ENCODE data around the gene PCDHB6. TPM values are rescaled to one million over a fixed set of nuclear protein-coding genes. Genes with fewer than 3 reads are reported as not detected.
"Not testable (repeated sequence)": the region's sequence is repeated elsewhere in the genome, so short reads cannot be mapped to it uniquely, and the experiment has no call there.

Gene PCDHB6
- total RNA-seq, 2 experiments from 2014 or later: not detected

DNA sequence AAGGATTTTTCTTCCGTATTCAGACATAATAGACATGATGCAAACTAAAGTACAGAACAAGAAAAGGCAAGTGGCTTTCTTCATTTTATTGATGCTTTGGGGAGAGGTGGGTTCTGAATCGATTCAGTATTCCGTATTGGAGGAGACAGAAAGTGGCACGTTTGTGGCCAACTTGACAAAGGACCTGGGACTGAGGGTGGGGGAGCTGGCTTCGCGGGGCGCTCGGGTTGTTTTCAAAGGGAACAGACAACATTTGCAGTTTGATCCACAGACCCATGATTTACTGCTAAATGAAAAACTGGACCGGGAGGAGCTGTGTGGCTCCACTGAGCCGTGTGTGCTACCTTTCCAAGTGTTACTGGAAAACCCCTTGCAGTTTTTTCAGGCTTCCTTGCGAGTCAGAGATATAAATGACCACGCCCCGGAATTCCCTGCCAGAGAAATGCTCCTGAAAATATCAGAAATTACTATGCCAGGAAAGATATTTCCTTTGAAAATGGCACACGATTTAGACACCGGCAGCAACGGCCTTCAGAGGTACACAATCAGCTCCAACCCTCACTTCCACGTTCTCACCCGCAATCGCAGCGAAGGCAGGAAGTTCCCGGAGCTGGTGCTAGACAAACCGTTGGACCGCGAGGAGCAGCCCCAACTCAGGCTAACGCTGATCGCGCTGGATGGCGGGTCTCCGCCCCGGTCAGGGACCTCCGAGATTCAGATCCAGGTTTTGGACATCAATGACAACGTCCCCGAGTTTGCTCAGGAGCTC lies 551 bp downstream of the PCDHB6 start:
- intact Hi-C loops (cut with DNase I, micrococcal nuclease): no loop called here
- peaks cover 12% of the 10 kb centered on the region for H3K9me3 Mint-ChIP-seq
- H3K36me3 Mint-ChIP-seq (ENCODE audit: low read depth): peaks cover 5% of the 10 kb centered on the region
- Histone ChIP-seq H3K36me3 (ENCODE audit: insufficient read depth, low read length) (no peaks in the 10 kb centered on the region), H3K27ac (ENCODE audit: low read depth in 1 of 2, low read length in 2 of 2) (no peak overlapping the region), H3K9me3 (ENCODE audit: control insufficient read depth in 1 of 2, insufficient read depth in 1 of 2, low read length in 2 of 2) (peaks cover 8 to 31% of the 10 kb centered on the region in 2 experiments), H3K27me3 (ENCODE audit: control insufficient read depth in 1 of 2, insufficient read depth in 2 of 2, low read length in 2 of 2) (peaks cover 11 to 15% of the 10 kb centered on the region in 2 experiments), H3K4me3 (ENCODE audit: low read length) (no peak overlapping the region), H3K4me1 (ENCODE audit: insufficient read depth, low read length) (no peaks in the 10 kb centered on the region)
- H3K4me3 Mint-ChIP-seq: peak overlapping the region; percentile 72
- ATAC-seq (ENCODE audit: poor library complexity): no peak
- peaks cover 5% of the 10 kb centered on the region for H3K4me1 Mint-ChIP-seq (ENCODE audit: low read depth)
- peaks cover 73% of the 10 kb centered on the region for H3K27me3 Mint-ChIP-seq
- H3K27ac Mint-ChIP-seq: no peak overlapping the region
- ChIA-PET POLR2A (no interaction called here), CTCF (interaction anchor here (0.5 kb wide), 1 partner anchor 22 kb away, joined by 3 read pairs; no protein-coding TSS in a partner anchor)
- TF ChIP-seq, protein P1, sequence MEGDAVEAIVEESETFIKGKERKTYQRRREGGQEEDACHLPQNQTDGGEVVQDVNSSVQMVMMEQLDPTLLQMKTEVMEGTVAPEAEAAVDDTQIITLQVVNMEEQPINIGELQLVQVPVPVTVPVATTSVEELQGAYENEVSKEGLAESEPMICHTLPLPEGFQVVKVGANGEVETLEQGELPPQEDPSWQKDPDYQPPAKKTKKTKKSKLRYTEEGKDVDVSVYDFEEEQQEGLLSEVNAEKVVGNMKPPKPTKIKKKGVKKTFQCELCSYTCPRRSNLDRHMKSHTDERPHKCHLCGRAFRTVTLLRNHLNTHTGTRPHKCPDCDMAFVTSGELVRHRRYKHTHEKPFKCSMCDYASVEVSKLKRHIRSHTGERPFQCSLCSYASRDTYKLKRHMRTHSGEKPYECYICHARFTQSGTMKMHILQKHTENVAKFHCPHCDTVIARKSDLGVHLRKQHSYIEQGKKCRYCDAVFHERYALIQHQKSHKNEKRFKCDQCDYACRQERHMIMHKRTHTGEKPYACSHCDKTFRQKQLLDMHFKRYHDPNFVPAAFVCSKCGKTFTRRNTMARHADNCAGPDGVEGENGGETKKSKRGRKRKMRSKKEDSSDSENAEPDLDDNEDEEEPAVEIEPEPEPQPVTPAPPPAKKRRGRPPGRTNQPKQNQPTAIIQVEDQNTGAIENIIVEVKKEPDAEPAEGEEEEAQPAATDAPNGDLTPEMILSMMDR (IDR thresholded peaks at IDR 0.05): no peak
- DNase-seq: no peak

DNA sequence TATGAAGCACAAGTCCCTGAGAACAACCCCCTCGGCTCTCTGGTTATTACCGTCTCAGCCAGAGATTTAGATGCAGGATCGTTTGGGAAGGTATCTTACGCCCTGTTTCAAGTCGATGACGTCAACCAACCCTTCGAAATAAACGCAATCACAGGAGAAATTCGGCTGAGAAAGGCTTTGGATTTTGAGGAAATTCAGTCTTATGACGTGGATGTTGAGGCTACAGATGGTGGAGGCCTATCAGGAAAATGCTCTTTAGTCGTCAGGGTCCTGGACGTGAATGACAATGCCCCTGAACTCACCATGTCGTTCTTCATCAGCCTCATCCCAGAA lies 1.1 kb downstream of the PCDHB6 start:
- CTCF ChIA-PET: no interaction called here
- ATAC-seq (ENCODE audit: poor library complexity) (no peak), DNase-seq (no peak)
- H3K4me1 ChIP-seq (ENCODE audit: insufficient read depth, low read length): no peaks in the 10 kb centered on the region
- H3K27ac Mint-ChIP-seq: no peak overlapping the region
- peaks cover 17 to 20% of the 10 kb centered on the region in 2 experiments for H3K27me3 ChIP-seq (ENCODE audit: control insufficient read depth in 1 of 2, insufficient read depth in 2 of 2, low read length in 2 of 2)
- no peak overlapping the region for H3K4me3 Mint-ChIP-seq
- TF ChIP-seq, protein P1 (IDR thresholded peaks at IDR 0.05): no peak
- H3K4me1 Mint-ChIP-seq (ENCODE audit: low read depth): peaks cover 5% of the 10 kb centered on the region
- peaks cover 5% of the 10 kb centered on the region for H3K36me3 Mint-ChIP-seq (ENCODE audit: low read depth)
- no peaks in the 10 kb centered on the region for H3K36me3 ChIP-seq (ENCODE audit: insufficient read depth, low read length)
- peaks cover 8 to 33% of the 10 kb centered on the region in 2 experiments for H3K9me3 ChIP-seq (ENCODE audit: control insufficient read depth in 1 of 2, insufficient read depth in 1 of 2, low read length in 2 of 2)
- no peak overlapping the region for H3K27ac ChIP-seq (ENCODE audit: low read depth in 1 of 2, low read length in 2 of 2)
- intact Hi-C loops (cut with DNase I, micrococcal nuclease): no loop called here
- H3K4me3 ChIP-seq (ENCODE audit: low read length): no peak overlapping the region
- POLR2A ChIA-PET: no interaction called here
- peaks cover 12% of the 10 kb centered on the region for H3K9me3 Mint-ChIP-seq
- peaks cover 76% of the 10 kb centered on the region for H3K27me3 Mint-ChIP-seq

DNA sequence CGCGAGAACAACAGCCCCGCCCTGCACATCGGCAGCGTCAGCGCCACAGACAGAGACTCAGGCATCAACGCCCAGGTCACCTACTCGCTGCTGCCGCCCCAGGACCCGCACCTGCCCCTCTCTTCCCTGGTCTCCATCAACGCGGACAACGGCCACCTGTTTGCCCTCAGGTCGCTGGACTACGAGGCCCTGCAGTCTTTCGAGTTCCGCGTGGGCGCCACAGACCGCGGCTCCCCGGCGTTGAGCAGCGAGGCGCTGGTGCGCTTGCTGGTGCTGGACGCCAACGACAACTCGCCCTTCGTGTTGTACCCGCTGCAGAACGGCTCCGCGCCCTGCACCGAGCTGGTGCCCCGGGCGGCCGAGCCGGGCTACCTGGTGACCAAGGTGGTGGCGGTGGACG lies 1.8 kb downstream of the PCDHB6 start:
- H3K4me1 Mint-ChIP-seq (ENCODE audit: low read depth); intact Hi-C loops (cut with DNase I, micrococcal nuclease); H3K4me3 Mint-ChIP-seq; POLR2A ChIA-PET; H3K27ac Mint-ChIP-seq; CTCF ChIA-PET; H3K36me3 Mint-ChIP-seq (ENCODE audit: low read depth); H3K36me3 ChIP-seq (ENCODE audit: insufficient read depth, low read length); H3K4me1 ChIP-seq (ENCODE audit: insufficient read depth, low read length); H3K27ac ChIP-seq (ENCODE audit: low read depth in 1 of 2, low read length in 2 of 2); ATAC-seq (ENCODE audit: poor library complexity); H3K4me3 ChIP-seq (ENCODE audit: low read length); DNase-seq: not testable (repeated sequence)
- Histone ChIP-seq H3K9me3 (ENCODE audit: control insufficient read depth in 1 of 2, insufficient read depth in 1 of 2, low read length in 2 of 2) (peaks cover 11 to 39% of the 10 kb centered on the region in 2 experiments), H3K27me3 (ENCODE audit: control insufficient read depth in 1 of 2, insufficient read depth in 2 of 2, low read length in 2 of 2) (peaks cover 24 to 26% of the 10 kb centered on the region in 2 experiments)
- H3K9me3 Mint-ChIP-seq: peaks cover 19% of the 10 kb centered on the region
- H3K27me3 Mint-ChIP-seq: peaks cover 77% of the 10 kb centered on the region

DNA sequence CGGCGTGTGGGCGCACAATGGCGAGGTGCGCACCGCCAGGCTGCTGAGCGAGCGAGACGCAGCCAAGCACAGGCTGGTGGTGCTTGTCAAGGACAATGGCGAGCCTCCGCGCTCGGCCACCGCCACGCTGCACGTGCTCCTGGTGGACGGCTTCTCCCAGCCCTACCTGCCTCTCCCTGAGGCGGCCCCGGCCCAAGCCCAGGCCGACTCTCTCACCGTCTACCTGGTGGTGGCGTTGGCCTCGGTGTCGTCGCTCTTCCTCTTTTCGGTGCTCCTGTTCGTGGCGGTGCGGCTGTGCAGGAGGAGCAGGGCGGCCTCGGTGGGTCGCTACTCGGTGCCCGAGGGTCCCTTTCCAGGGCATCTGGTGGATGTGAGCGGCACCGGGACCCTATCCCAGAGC lies 2.2 kb downstream of the PCDHB6 start:
- DNase-seq; POLR2A ChIA-PET; H3K36me3 ChIP-seq (ENCODE audit: insufficient read depth, low read length); H3K4me1 Mint-ChIP-seq (ENCODE audit: low read depth); H3K27ac Mint-ChIP-seq; H3K27ac ChIP-seq (ENCODE audit: low read depth in 1 of 2, low read length in 2 of 2); ATAC-seq (ENCODE audit: poor library complexity); H3K36me3 Mint-ChIP-seq (ENCODE audit: low read depth); H3K4me3 Mint-ChIP-seq; H3K4me3 ChIP-seq (ENCODE audit: low read length); CTCF ChIA-PET; intact Hi-C loops (cut with DNase I, micrococcal nuclease); H3K4me1 ChIP-seq (ENCODE audit: insufficient read depth, low read length): not testable (repeated sequence)
- peaks cover 20% of the 10 kb centered on the region for H3K9me3 Mint-ChIP-seq
- peaks cover 26 to 30% of the 10 kb centered on the region in 2 experiments for H3K27me3 ChIP-seq (ENCODE audit: control insufficient read depth in 1 of 2, insufficient read depth in 2 of 2, low read length in 2 of 2)
- peaks cover 16 to 41% of the 10 kb centered on the region in 2 experiments for H3K9me3 ChIP-seq (ENCODE audit: control insufficient read depth in 1 of 2, insufficient read depth in 1 of 2, low read length in 2 of 2)
- peaks cover 82% of the 10 kb centered on the region for H3K27me3 Mint-ChIP-seq

Data from CD4-positive, alpha-beta T cell (primary cell).